Gastrocnemius medialis (tissue), 4 donors: ENCODE measurements around the gene ANKRD36C.
"Not testable (repeated sequence)": the region's sequence is repeated elsewhere in the genome, so short reads cannot be mapped to it uniquely, and the experiment has no call there.

Experiments used
- CTCF ChIP-seq, 5 experiments: fragments of 450-650 bp in 3 of 5; fragments of 200-600 bp in 2 of 5; sonication (generic) in 2 of 5; IDR thresholded peaks in 4 of 5; conservative IDR thresholded peaks in 1 of 5; 1 replicate in 4 of 5; 2 replicates in 1 of 5; pipeline ENCODE4 v1.5.1; 2016 to 2019; ENCODE audit warnings: antibody characterized with exemption in 5 of 5, mild to moderate bottlenecking in 3 of 5, moderate library complexity in 3 of 5
- POLR2A ChIP-seq, 2 donors: fragments of 450-650 bp; IDR thresholded peaks; one replicate each; pipeline ENCODE4 v1.6.1; 2017; ENCODE audit warnings: antibody characterized with exemption in 2 of 2, mild to moderate bottlenecking in 2 of 2, moderate library complexity in 2 of 2

DNA sequence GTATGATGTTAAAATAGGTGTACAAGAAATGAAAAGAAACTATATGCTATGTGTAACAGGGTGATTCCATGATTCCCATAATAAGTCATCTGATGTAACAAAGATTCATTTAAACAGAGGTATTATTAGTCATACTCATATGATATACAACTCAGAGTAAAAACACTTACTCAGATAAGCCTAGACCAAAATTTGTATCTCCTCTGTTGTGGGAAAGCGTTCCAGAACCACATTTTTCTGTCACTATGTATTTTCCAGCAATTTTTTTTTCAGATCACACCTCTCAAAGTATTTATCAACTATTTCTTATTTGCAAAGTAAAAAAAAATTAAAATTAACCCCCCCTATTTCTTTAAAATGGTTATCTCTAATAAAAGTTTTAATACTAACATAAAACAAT, 43.6 kb downstream of the ANKRD36C start:
- not testable (repeated sequence) for TF ChIP-seq CTCF (IDR thresholded peaks at IDR 0.05 in 4 of 5, conservative IDR thresholded peaks at IDR 0.05 in 1 of 5); POLR2A (IDR thresholded peaks at IDR 0.05)
